Measurements from ENCODE around the gene TENM4.

GRCh38 chr11:78655561-78655960, 785.3 kb downstream of the TENM4 start:
- no peak for TF ChIP-seq ZNF256 (CRISPR knock-in tag; conservative IDR thresholded peaks at IDR 0.05)
- TF ChIP-seq CTCF (CRISPR knock-in tag; IDR thresholded peaks at IDR 0.05) = no peak
- no peak for TF ChIP-seq POLR2AphosphoS2 (IDR thresholded peaks at IDR 0.05; ENCODE audit: low read depth, low read length)
- no peak for TF ChIP-seq ZBTB33 (CRISPR knock-in tag; IDR thresholded peaks at IDR 0.05)
- TF ChIP-seq NFIC (IDR thresholded peaks at IDR 0.05; ENCODE audit: low read length) = no peak
- no peak for TF ChIP-seq HHEX (CRISPR knock-in tag; IDR thresholded peaks at IDR 0.05)
- TF ChIP-seq ZHX1 (CRISPR knock-in tag; IDR thresholded peaks at IDR 0.05; ENCODE audit: low read depth) = no peak
- no peak for TF ChIP-seq ZNF644 (CRISPR knock-in tag; IDR thresholded peaks at IDR 0.05; ENCODE audit: low read depth)
- TF ChIP-seq ZNF274 (CRISPR knock-in tag; IDR thresholded peaks at IDR 0.05) = no peak
- TF ChIP-seq ELF1 (CRISPR knock-in tag; IDR thresholded peaks at IDR 0.05) = no peak
- no peak for TF ChIP-seq ARNT (IDR thresholded peaks at IDR 0.05)
- TF ChIP-seq EP300 (IDR thresholded peaks at IDR 0.05; ENCODE audit: low read depth in 2 of 2, low read length in 2 of 2) = no peak
- no peak for TF ChIP-seq EP300 (CRISPR knock-in tag; IDR thresholded peaks at IDR 0.05; ENCODE audit: borderline replicate concordance)
- no peak for TF ChIP-seq BHLHE40 (IDR thresholded peaks at IDR 0.05; ENCODE audit: low read length)
- TF ChIP-seq BRCA1 (CRISPR knock-in tag; IDR thresholded peaks at IDR 0.05) = no peak

Data from HepG2 (cell line).